ENCODE data around the gene GPR152. TPM values are rescaled to one million over a fixed set of nuclear protein-coding genes. Genes with fewer than 3 reads are reported as not detected.
A peak's percentile ranks its signal among the peaks of the same experiment; 100 is the strongest.

The GPR152 gene
- total RNA-seq, 1 experiment from 2014 or later = not detected

DNA sequence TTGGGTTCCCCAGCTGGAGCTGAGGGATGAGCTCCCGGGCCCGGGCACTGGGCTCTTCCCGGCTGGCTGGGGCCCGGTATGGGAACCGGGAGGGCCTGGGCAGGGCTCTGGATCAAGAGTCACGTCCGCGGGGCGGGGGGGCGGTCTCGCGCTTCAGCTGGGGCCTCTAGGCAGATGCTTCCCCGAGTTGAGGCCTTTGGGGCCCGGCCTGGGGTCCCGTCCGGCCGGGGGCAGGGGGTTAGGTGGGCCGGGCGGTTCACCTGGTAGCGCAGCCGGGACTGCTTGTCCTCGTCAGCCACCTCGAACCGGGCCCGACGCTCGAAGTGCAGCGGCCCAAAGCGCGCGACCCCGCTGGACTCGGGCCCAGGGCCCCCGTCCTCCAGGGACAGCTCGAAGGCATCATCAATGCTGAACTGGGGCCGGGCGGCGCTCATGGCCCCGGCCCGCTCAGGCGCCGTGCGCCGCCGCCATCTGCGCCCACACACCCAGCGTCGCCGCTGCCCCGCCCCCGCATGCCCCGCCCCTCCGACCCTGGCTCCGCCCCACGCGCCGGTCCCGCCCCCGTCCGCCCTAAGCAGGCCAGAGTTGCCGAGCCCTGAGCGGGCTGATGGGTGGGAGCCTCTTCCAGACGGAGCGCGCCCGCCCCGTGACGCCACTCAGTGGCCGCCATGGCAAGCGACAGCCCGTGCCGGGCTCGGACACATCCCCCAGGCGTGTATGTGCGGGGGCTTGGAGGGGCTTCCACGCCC is 16.4 kb upstream of the GPR152 start, which contains the start of gene TMEM134:
Gene TMEM134, minus strand, starts transcription at position 493 of the 749 bp plus-strand sequence. Its CDS starts 59 bp downstream, at position 434.
- TF ChIP-seq, protein P1, sequence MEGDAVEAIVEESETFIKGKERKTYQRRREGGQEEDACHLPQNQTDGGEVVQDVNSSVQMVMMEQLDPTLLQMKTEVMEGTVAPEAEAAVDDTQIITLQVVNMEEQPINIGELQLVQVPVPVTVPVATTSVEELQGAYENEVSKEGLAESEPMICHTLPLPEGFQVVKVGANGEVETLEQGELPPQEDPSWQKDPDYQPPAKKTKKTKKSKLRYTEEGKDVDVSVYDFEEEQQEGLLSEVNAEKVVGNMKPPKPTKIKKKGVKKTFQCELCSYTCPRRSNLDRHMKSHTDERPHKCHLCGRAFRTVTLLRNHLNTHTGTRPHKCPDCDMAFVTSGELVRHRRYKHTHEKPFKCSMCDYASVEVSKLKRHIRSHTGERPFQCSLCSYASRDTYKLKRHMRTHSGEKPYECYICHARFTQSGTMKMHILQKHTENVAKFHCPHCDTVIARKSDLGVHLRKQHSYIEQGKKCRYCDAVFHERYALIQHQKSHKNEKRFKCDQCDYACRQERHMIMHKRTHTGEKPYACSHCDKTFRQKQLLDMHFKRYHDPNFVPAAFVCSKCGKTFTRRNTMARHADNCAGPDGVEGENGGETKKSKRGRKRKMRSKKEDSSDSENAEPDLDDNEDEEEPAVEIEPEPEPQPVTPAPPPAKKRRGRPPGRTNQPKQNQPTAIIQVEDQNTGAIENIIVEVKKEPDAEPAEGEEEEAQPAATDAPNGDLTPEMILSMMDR (IDR thresholded peaks at IDR 0.05; ENCODE audit: unreplicated experiment) = peak; percentile 14
- Mint-ChIP-seq H3K9me3 (ENCODE audit: low read depth, unreplicated experiment) (no peaks in the 10 kb centered on the region), H3K36me3 (ENCODE audit: insufficient read depth, unreplicated experiment) (peaks cover 47% of the 10 kb centered on the region), H3K27me3 (ENCODE audit: unreplicated experiment) (peaks cover 10% of the 10 kb centered on the region), H3K4me1 (ENCODE audit: low read depth, unreplicated experiment) (peaks cover 37% of the 10 kb centered on the region), H3K27ac (ENCODE audit: unreplicated experiment) (peak within 1 kb of the TSS; percentile 64), H3K4me3 (ENCODE audit: low read depth, unreplicated experiment) (peak within 1 kb of the TSS; percentile 85)
- CTCF ChIA-PET = interaction anchor here (0.6 to 2.6 kb wide), 6 partner anchors 10 to 158 kb away, joined by 3 to 10 read pairs (median 4); partner anchors contain the start of genes GPR152 and PPP1CA
- TSS peak; percentile 15 for BruUV-seq (replicated peaks)
- intact Hi-C loops (cut with micrococcal nuclease; ENCODE audit: unreplicated experiment) = no loop called here
- DNase-seq = peak; percentile 93

DNA sequence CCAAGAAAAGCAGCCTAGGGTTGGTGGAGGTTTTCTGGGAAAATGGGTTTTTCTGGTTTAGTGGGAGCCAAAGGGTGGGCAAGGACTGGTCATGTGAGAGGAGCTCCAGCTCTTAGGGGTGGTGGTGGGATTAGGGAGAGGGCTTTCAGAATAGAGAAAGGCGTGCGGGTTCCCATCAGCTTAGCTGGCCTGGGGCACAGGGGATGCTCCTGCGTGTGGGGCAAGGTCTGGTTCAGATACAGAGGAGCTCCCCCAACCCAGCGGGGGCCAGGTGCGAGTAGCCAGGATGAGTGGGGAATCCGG is 15.9 kb upstream of the GPR152 start:
- BruUV-seq (replicated peaks) = no TSS peak

DNA sequence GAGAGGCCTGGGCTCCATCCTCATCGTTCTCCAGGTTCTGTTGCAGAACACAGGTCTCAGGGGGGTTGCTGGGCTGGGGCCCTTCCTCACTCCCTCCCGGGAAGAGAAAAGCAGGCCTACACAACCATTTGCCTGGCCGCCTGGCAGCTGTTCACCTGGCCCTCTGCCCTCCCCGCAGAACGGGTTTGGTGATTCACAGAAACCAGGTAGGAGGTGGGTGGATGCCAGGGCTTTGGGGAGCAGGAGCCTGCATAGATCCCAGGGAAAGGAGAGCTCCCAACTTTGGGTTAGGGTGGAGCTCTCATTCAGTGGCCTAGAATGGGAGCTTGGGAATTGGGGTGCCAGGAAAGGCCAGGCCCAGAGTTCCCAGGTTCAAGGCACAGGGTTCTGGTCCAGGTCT is 15.5 kb upstream of the GPR152 start:
- peak; percentile 86 for DNase-seq
- CTCF ChIA-PET = interaction anchor here (0.5 to 2.6 kb wide), 6 partner anchors 16 to 157 kb away, joined by 3 to 10 read pairs (median 4); partner anchors contain the start of genes GPR152 and PPP1CA
- H3K4me3 Mint-ChIP-seq (ENCODE audit: low read depth, unreplicated experiment) = peak overlapping the region; percentile 85
- BruUV-seq (replicated peaks) = no TSS peak
- intact Hi-C loops (cut with micrococcal nuclease; ENCODE audit: unreplicated experiment) = no loop called here
- H3K4me1 Mint-ChIP-seq (ENCODE audit: low read depth, unreplicated experiment) = peaks cover 43% of the 10 kb centered on the region
- peak overlapping the region; percentile 64 for H3K27ac Mint-ChIP-seq (ENCODE audit: unreplicated experiment)
- TF ChIP-seq, protein P1 (IDR thresholded peaks at IDR 0.05; ENCODE audit: unreplicated experiment) = no peak
- H3K9me3 Mint-ChIP-seq (ENCODE audit: low read depth, unreplicated experiment) = no peaks in the 10 kb centered on the region
- peaks cover 10% of the 10 kb centered on the region for H3K27me3 Mint-ChIP-seq (ENCODE audit: unreplicated experiment)
- H3K36me3 Mint-ChIP-seq (ENCODE audit: insufficient read depth, unreplicated experiment) = peaks cover 55% of the 10 kb centered on the region

More for the DNA sequence above, 15.9 kb upstream of the GPR152 start:
- H3K9me3 Mint-ChIP-seq (ENCODE audit: low read depth, unreplicated experiment) = no peaks in the 10 kb centered on the region
- intact Hi-C loops (cut with micrococcal nuclease; ENCODE audit: unreplicated experiment) = no loop called here
- peak overlapping the region; percentile 85 for H3K4me3 Mint-ChIP-seq (ENCODE audit: low read depth, unreplicated experiment)
- peaks cover 52% of the 10 kb centered on the region for H3K36me3 Mint-ChIP-seq (ENCODE audit: insufficient read depth, unreplicated experiment)
- TF ChIP-seq, protein P1 (IDR thresholded peaks at IDR 0.05; ENCODE audit: unreplicated experiment) = no peak
- no peak for DNase-seq
- CTCF ChIA-PET = interaction anchor here (0.9 to 2.6 kb wide), 5 partner anchors 16 to 157 kb away, joined by 3 to 10 read pairs (median 4); partner anchors contain the start of genes GPR152 and PPP1CA
- peak overlapping the region; percentile 64 for H3K27ac Mint-ChIP-seq (ENCODE audit: unreplicated experiment)
- H3K27me3 Mint-ChIP-seq (ENCODE audit: unreplicated experiment) = peaks cover 10% of the 10 kb centered on the region
- H3K4me1 Mint-ChIP-seq (ENCODE audit: low read depth, unreplicated experiment) = peaks cover 42% of the 10 kb centered on the region

DNA sequence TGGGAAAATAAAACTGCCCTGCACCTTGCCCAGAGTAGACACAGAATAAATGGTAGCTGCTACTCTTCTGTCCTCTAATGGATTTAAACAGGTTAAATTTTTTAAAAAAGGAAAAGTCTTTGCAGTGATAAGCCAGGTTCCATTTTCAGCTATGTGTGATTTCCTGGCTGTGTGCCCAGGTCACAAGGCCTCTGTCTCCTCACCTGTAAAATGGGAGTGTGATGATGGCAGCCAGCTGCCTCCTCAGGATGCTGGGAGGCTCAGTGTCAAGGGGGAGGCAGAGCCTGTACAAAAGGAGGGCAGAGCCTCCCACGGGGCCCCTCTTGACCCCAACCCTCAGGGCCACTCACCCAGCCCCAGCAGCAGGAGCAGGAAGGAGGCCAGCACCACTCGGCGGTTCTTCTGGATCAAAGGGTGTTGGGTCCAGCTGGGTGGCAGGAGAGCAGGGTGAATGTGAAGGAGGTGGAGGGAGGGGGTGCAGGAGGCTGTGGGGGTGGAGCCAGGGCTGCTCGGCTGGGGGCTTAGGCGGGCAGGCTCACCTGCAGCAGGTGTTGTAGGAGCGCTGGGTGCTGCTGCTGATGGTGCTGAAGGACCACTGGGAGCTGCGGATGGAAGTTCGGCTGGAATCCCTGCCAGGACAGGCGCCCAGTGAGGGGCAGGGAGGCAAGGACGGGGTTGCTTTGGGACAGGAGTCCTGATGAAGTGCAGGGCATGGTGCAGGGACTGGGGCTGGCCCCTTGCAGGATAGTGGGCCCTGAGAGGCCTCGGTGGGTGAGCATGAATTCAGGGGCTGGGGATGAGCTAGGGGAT is 14.6 kb upstream of the GPR152 start:
- no peak for DNase-seq
- Mint-ChIP-seq H3K4me3 (ENCODE audit: low read depth, unreplicated experiment) (peak overlapping the region; percentile 85), H3K4me1 (ENCODE audit: low read depth, unreplicated experiment) (peaks cover 43% of the 10 kb centered on the region), H3K9me3 (ENCODE audit: low read depth, unreplicated experiment) (no peaks in the 10 kb centered on the region), H3K27ac (ENCODE audit: unreplicated experiment) (peak overlapping the region; percentile 64), H3K27me3 (ENCODE audit: unreplicated experiment) (peaks cover 6% of the 10 kb centered on the region), H3K36me3 (ENCODE audit: insufficient read depth, unreplicated experiment) (peaks cover 55% of the 10 kb centered on the region)
- intact Hi-C loops (cut with micrococcal nuclease; ENCODE audit: unreplicated experiment) = no loop called here
- BruUV-seq (replicated peaks) = no TSS peak
- TF ChIP-seq, protein P1 (IDR thresholded peaks at IDR 0.05; ENCODE audit: unreplicated experiment) = no peak
- CTCF ChIA-PET = interaction anchor here (0.5 to 1.1 kb wide), 2 partner anchors 92 to 110 kb away, joined by 3 read pairs; no protein-coding TSS in a partner anchor
